AG04449 (cell line): Measurements from ENCODE around the gene ADGRG7.
A peak's percentile ranks its signal among the peaks of the same experiment; 100 is the strongest.

Source experiments
- CTCF ChIA-PET: fragments of 350-600 bp; formaldehyde crosslinking; extraction: SDS; loops from one replicate; lab custom pipeline; 2021; ENCODE audit warnings: antibody characterized with exemption; lab: Yijun Ruan, JAX
- POLR2A ChIA-PET: fragments of 400-600, 350-600 bp; formaldehyde crosslinking; extraction: SDS; loops from one replicate; lab custom pipeline; 2020; ENCODE audit warnings: antibody characterized with exemption, inconsistent platforms; lab: Yijun Ruan, JAX
- DNase-seq: peaks from one replicate; pipeline ENCODE4 v3.0.0-alpha.2; 2010; ENCODE audit warnings: low read depth, low spot score
- H3K4me3 ChIP-seq: 2 replicates; pipeline ENCODE4 v1.5.1; 2011; ENCODE audit warnings: low read depth, mild to moderate bottlenecking, control low read depth, low read length
- TF ChIP-seq, protein P1 (sequence below): IDR thresholded peaks from one replicate; pipeline ENCODE4 v1.5.1; 2011; ENCODE audit warnings: mild to moderate bottlenecking, moderate library complexity, low read length, control low read depth, inconsistent platforms; ENCODE audit not compliant: insufficient read depth; ENCODE audit errors: missing control alignments

ADGRG7 gene

DNA sequence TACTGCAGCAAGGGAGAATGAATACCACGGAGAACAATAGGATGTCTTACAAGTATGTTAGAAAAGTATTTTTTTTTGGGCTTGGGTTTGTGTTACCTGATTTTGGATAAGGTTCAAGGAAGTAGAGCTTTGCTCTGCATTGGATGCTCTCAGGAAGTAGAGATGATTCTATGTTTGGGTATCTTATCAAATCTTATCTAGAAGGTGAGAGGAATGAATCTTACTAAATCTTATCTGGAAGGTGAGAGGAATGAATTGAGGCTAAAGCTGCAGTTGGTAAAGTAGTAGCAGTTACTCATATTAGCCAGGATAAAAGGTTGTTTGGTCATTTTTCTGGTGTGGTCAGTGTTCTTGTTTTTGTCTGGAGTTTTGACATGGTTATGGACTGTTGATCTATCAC is 117.3 kb downstream of the ADGRG7 start:
- TF ChIP-seq, protein P1, sequence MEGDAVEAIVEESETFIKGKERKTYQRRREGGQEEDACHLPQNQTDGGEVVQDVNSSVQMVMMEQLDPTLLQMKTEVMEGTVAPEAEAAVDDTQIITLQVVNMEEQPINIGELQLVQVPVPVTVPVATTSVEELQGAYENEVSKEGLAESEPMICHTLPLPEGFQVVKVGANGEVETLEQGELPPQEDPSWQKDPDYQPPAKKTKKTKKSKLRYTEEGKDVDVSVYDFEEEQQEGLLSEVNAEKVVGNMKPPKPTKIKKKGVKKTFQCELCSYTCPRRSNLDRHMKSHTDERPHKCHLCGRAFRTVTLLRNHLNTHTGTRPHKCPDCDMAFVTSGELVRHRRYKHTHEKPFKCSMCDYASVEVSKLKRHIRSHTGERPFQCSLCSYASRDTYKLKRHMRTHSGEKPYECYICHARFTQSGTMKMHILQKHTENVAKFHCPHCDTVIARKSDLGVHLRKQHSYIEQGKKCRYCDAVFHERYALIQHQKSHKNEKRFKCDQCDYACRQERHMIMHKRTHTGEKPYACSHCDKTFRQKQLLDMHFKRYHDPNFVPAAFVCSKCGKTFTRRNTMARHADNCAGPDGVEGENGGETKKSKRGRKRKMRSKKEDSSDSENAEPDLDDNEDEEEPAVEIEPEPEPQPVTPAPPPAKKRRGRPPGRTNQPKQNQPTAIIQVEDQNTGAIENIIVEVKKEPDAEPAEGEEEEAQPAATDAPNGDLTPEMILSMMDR: no peak
- no peak overlapping the region for H3K4me3 ChIP-seq
- ChIA-PET CTCF (interaction anchor here (1.5 to 1.8 kb wide), 2 partner anchors 9 to 264 kb away, joined by 4 to 6 read pairs; no protein-coding TSS in a partner anchor), POLR2A (interaction anchor here (1.3 kb wide), 1 partner anchor 16 kb away, joined by 4 read pairs; no protein-coding TSS in a partner anchor)
- no peak for DNase-seq

DNA sequence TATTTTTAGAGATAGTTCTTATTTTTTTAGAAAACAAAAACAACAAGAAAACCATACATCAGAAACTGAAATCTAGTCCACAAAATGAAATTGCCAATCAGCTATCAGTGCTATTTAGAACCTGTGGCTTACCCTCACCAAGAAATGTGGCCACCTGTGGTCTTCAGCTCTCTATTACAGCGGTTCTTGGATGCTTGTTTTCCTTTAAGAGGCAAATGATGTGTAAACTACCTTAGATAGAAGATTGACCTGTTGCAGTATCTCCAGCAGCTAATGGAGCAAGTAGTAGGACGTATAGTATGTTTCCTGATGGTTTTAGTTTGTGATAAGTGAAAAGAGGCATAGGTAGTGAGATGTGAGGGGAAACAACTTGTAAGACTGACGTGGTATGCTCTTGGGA is 121.1 kb downstream of the ADGRG7 start:
- TF ChIP-seq, protein P1: no peak
- ChIA-PET CTCF (interaction anchor here (0.6 to 1.4 kb wide), 3 partner anchors 12 to 268 kb away, joined by 3 to 4 read pairs (median 3); no protein-coding TSS in a partner anchor), POLR2A (no interaction called here)
- H3K4me3 ChIP-seq: no peak overlapping the region
- DNase-seq: no peak

DNA sequence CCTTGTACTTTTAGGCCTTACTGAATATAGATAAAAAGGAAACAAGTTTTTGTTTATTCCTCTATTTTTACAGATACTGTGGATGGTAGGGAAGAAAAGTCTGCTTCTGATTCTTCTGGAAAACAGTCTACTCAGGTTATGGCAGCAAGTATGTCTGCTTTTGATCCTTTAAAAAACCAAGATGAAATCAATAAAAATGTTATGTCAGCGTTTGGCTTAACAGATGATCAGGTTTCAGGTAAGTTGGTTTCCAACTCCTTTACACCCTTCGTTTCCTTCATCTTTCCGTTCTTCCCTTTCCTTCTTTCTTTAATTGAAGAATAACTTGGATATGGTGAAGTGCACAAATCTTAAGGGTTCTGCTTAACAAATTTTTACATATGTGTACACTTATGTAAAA is 123.0 kb downstream of the ADGRG7 start:
- DNase-seq: no peak
- no peak overlapping the region for H3K4me3 ChIP-seq
- TF ChIP-seq, protein P1: no peak
- ChIA-PET CTCF (no interaction called here), POLR2A (no interaction called here)

DNA sequence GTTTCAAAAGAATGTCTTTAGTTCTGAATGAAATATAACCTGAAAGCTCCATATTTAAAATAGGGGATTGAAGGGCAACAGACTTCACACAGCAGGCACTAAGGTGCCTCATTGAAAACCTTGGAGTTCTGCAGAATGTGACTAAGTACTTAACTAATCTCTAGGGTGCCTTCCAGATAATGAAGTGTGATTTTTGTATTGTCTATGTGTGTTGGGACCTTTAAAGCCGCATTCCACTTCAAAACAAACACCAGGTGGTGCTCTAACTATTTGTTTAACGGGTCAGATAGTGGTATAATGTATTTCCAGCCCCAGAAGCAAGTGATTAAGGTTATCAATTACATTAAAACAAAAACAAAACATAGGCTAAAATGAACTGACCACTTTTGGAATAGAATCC is 127.9 kb downstream of the ADGRG7 start:
- ChIA-PET CTCF (interaction anchor here (0.7 to 3.0 kb wide), 6 partner anchors 9 to 459 kb away, joined by 3 to 13 read pairs (median 3); no protein-coding TSS in a partner anchor), POLR2A (no interaction called here)
- DNase-seq: no peak
- TF ChIP-seq, protein P1: peak; percentile 25
- no peak overlapping the region for H3K4me3 ChIP-seq

DNA sequence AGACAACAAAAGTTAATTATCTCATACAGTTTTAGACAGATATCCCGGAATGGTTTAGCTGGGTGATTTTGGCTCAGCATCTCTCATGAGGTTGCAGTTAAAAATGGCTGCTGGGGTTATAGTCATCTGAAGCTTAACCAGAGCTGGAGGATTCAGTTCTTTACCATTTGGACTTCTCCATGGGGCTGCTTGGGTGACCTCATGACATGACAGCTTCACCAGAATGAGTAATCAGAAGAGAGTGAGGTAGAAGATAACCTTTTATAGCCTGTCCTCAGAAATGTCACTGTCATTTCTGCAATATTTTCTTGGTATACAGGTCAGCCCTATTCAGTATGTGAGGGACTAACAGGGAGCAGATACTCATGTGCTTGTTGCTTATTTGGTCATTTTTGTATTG is 130.8 kb downstream of the ADGRG7 start:
- CTCF ChIA-PET: interaction anchor here (1.1 to 2.1 kb wide), 4 partner anchors 10 to 456 kb away, joined by 4 to 9 read pairs (median 6); no protein-coding TSS in a partner anchor
- POLR2A ChIA-PET: no interaction called here
- no peak for DNase-seq
- H3K4me3 ChIP-seq: no peak overlapping the region
- TF ChIP-seq, protein P1: no peak

DNA sequence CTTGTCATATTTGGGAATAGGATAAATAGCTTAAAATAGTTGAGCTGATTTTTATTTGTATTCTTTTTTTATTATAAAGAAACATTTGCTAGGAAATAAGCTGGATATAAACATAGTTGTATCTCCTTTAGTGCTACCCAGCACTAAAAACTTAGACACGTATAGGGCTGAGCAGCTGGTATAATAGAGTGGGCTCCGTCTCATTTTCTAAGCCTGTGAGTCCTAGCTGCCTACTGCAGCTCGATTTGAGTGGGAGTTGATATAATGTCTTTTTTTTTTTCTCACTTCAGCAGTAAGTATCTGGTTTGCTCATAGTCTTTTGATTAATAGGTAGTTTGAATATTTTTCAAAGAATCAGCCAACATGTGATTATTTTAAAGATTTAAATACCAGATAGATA is 134.1 kb downstream of the ADGRG7 start:
- POLR2A ChIA-PET: interaction anchor here (0.7 kb wide), 1 partner anchor 535 kb away, joined by 3 read pairs; no protein-coding TSS in a partner anchor
- no peak overlapping the region for H3K4me3 ChIP-seq
- no peak for DNase-seq
- TF ChIP-seq, protein P1: no peak
- CTCF ChIA-PET: interaction anchor here (0.9 to 1.5 kb wide), 5 partner anchors 12 to 453 kb away, joined by 3 to 5 read pairs (median 3); no protein-coding TSS in a partner anchor
